D341Med (cell line): Measurements from ENCODE around the gene PTPRO.
A peak's percentile ranks its signal among the peaks of the same experiment; 100 is the strongest.

Source experiments
- DNase-seq: peaks from one replicate; pipeline ENCODE4 v3.0.0; 2012; ENCODE audit warnings: low spot score

PTPRO gene

GRCh38 chr12:15527201-15528080 lies 205.1 kb downstream of the PTPRO start:
- DNase-seq: no peak

DNA sequence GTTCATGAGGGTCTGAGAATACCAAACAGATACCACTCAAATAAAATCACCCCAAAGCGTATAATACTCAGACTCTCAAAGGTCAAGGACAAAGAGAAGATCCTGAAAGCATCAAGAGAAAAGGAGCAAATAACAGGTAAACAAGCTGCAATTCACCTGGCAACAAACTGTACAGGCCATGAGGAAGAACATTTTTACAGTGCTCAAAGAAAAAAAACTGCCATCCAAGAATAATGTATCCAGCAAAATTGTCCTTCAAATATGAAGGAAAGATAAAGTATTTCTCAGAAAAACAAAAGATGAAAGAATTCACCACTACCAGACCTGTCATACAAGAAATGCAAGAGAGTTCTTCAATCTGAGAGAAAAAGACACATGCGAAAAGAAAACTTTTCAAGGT lies 206.4 kb downstream of the PTPRO start:
- DNase-seq: no peak

GRCh38 chr12:15530361-15530760 lies 208.1 kb downstream of the PTPRO start:
- no peak for DNase-seq

DNA sequence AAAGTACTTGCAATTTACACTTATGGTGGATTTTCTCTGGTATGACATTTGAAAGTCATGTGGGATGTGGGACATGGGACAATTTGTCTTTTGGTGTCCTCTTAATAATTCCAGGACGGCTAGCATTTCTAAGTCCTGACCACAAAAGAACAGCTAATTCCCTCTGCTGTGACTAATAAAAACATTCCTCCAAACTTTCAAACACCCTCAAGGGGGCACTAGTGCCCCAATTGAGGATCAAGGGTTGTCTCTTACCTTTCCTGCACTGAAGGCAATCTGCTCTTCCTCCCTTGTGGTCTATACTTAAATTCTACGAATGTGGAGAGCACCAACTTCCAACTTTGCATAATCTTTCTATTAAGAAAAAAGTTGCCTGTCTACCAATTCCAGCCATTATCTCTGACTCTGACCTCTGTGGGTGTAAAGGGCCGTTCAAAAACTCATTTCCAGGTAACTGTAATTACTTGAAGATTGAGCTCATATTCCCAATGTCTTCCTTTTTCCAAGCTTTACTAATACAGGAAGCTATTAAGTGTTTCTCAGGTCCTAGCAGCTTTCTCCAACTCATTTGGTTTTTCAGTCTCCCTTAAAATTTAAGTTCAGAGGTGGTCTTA lies 210.2 kb downstream of the PTPRO start:
- DNase-seq: peak; percentile 59

- DNase-seq: no peak
Observed at GRCh38 chr12:15534322-15534721, 212.0 kb downstream of the PTPRO start.

DNA sequence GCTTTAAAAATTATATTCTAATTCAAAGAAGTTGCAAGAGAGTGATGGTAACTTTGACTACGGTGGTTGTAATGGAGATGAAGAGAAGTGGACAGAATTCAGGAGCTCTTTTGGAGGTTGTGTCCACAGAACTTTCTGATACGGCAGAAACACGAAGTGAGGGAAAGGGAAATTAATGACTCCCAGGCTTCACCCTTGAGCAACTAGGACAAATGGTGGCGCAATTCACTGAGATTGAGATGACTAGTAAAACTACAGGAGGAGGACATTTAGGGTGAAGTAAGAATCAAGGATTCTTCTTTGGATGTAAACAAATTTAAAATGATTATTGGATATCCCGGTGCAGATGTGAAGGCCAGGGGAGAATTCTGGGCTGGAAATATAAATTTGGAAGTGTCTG lies 212.6 kb downstream of the PTPRO start:
- DNase-seq: no peak

- DNase-seq: no peak
Observed at GRCh38 chr12:15535352-15535781, 213.1 kb downstream of the PTPRO start.

DNA sequence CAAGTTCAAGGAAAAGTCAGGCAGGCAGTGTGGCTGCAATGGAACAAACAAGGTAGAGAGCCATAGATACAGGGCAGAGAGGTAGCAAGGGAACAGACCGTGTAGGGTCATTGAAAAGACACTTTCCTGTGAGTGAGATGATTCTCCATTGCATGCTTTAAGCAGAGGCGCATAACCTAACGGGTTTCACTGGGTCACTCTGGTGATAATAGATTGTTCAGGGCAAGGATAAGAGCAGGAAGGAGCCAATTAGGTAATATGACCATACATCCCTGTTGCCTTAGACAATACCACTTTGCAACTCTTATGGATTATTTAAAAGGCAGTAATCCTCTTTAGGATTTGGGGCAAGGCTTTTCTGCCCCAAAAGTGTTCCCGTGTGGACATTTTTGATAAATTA lies 214.1 kb downstream of the PTPRO start:
- no peak for DNase-seq

- no peak for DNase-seq
Observed at GRCh38 chr12:15538881-15539280, 216.6 kb downstream of the PTPRO start.

DNA sequence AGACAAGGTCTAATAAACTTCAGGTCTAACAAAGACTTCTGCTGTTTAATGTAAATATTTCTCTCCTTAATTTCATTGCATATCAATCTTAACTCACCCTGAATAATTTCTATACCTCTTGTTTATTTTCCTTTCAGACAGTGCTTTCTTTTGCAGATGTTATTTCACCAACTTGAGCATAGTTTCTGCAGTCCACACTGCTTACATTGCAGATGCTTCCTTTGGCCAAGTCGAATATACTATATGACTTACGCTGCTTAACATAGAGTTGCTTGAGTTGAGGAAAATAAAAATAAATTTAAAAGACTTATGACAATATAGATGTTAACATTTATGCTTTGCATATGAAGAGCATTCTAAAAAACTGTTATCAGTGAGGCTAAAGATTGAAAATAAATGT lies 217.7 kb downstream of the PTPRO start:
- no peak for DNase-seq

- peak; percentile 51 for DNase-seq
Observed at GRCh38 chr12:15540469-15540872, 218.2 kb downstream of the PTPRO start.

DNA sequence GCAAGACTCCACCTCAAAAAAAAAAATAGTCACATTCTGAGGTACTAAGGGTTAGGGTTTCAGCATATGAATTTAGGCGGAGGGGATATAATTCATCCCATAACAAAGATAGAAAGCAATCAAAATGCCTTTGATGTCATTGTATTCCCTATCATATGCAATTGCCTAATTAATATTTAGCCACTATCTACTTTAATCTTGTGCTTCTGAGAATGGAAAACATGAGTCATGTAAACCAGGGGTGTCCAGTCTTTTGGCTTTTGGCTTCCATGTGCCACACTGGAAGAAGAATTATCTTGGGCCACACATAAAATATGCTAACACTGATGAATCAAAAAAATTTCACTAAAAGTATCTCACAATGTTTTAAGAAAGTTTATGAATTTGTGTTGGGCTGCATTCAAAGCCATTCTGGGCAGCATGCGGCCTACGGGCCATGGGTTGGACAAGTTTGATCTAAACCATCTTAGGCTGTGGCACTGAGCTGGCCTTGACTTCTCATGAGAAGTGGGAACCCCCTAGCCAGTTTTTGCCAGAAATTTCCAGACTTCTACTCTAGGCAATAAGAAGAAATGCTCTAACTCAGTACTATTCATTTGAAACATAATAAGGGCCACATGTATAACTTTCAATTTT lies 219.8 kb downstream of the PTPRO start:
- DNase-seq: no peak

- no peak for DNase-seq
Observed at GRCh38 chr12:15543347-15543746, 221.0 kb downstream of the PTPRO start.

DNA sequence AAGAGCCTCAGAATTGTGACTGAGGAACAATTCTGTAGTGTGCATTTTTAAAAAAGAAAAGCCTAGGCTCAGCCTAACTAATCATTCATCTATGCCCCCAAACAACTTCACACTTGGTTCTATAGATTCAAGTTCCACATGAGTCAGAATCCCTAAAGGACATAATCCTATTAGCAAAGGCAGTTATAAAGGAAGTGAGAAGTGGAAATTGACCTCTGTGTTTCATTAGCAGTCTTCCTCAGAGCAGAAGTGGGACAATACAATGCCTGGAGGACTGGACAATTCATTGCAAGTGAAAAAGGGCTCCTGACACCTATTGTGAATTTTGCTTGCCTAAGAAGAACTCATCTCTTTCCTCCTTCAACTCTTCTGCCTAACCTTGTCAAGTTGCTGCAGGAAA lies 222.3 kb downstream of the PTPRO start:
- DNase-seq: no peak

GRCh38 chr12:15545334-15545733 lies 223.0 kb downstream of the PTPRO start:
- DNase-seq: no peak

GRCh38 chr12:15546102-15546701 lies 223.9 kb downstream of the PTPRO start:
- no peak for DNase-seq

DNA sequence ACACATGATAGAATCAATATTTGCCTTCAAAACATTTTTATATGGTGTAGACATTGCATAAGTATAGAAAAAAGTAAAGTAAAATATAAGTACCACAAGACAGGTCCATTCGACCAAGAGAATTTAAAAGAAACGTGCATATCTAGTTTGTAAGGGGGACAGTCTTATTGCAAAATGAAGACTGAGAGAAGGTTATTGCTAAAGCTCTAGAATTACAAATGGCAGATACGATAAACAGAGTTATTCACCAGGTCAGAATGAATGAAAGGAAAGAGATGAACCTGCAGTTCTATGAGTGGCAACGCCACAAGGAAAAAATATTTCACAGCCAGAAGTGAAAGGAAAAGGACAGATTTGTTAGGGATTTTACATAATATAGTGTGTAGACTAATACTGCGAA lies 224.8 kb downstream of the PTPRO start:
- no peak for DNase-seq

- no peak for DNase-seq
Observed at GRCh38 chr12:15547691-15548090, 225.4 kb downstream of the PTPRO start.

- DNase-seq: peak; percentile 53
Observed at GRCh38 chr12:15550793-15551192, 228.5 kb downstream of the PTPRO start.

- DNase-seq: no peak
Observed at GRCh38 chr12:15555446-15555845, 233.1 kb downstream of the PTPRO start.

- no peak for DNase-seq
Observed at GRCh38 chr12:15556411-15557102, 234.2 kb downstream of the PTPRO start.

- DNase-seq: no peak
Observed at GRCh38 chr12:15558915-15559528, 236.7 kb downstream of the PTPRO start.
